SJSA1 (cell line): Measurements from ENCODE around the gene CYP27C1. TPM values are rescaled to one million over a fixed set of nuclear protein-coding genes. Genes with fewer than 3 reads are reported as not detected.
A peak's percentile ranks its signal among the peaks of the same experiment; 100 is the strongest.

Source experiments
- DNase-seq, 2 experiments: peaks; one replicate each; pipeline ENCODE4 v3.0.0-alpha.2; 2015 to 2020; ENCODE audit warnings: low spot score in 2 of 2, low read depth in 1 of 2
- H3K27ac ChIP-seq: fragments of 250-450 bp; sonication (Bioruptor Pico); 2 replicates; pipeline ENCODE4 v1.5.1; 2020; ENCODE audit warnings: mild to moderate bottlenecking, moderate library complexity
- H3K27me3 ChIP-seq: fragments of 250-450 bp; sonication (Bioruptor Pico); replicated peaks from 2 replicates; pipeline ENCODE4 v1.5.1; 2020; ENCODE audit warnings: mild to moderate bottlenecking, moderate library complexity
- H3K36me3 ChIP-seq: fragments of 250-450 bp; sonication (Bioruptor Pico); 2 replicates; pipeline ENCODE4 v1.5.1; 2020; ENCODE audit warnings: mild to moderate bottlenecking
- H3K4me1 ChIP-seq: fragments of 250-450 bp; sonication (Bioruptor Pico); replicated peaks from 2 replicates; pipeline ENCODE4 v1.6.1; 2021; ENCODE audit warnings: mild to moderate bottlenecking
- H3K4me3 ChIP-seq: fragments of 250-450 bp; sonication (Bioruptor Pico); 2 replicates; pipeline ENCODE4 v1.5.1; 2020; ENCODE audit warnings: mild to moderate bottlenecking
- H3K9me3 ChIP-seq: fragments of 250-450 bp; sonication (Bioruptor Pico); replicated peaks from 2 replicates; pipeline ENCODE4 v1.5.1; 2020; ENCODE audit warnings: mild to moderate bottlenecking
- total RNA-seq: library from RNA; depleted of rRNA; stranded (reverse); fragments of >200 nt; shearing (Covaris generic); gene quantifications from 2 replicates; pipeline ENCODE4 v1.2.3, GENCODE V29; 2014

CYP27C1 gene
- total RNA-seq, 1 experiment from 2014 or later, result 0.63 TPM

DNA sequence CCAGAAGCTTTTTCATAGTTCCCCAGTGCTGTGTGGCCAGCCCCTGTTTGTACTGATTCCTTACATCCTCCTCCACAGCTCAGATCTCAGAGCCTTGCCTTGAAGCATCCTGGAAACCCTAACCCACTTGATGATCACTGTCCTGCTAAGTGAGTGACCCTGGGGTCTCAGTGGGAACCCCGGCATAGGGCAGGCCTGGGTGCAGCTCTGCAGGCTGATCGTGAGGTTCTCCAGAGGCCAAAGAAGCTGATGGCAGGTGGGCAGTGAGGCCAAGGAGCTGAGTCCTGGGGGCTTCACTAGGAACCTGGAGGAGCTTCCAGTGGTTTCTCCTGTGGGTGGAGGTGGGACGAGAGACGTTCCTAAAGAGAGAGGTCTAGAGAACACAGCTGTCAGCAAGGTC lies 65.7 kb downstream of the CYP27C1 start:
- Histone ChIP-seq H3K4me1 (peaks cover 37% of the 10 kb centered on the region), H3K4me3 (no peak overlapping the region), H3K27me3 (no peaks in the 10 kb centered on the region), H3K27ac (0 out of 2 replicates have a peak overlapping the region, but pooled peaks have one; percentile 45), H3K36me3 (no peaks in the 10 kb centered on the region), H3K9me3 (0 out of 2 replicates have a peak, but pooled peaks cover 3% of the 10 kb centered on the region)
- DNase-seq, result no peak

DNA sequence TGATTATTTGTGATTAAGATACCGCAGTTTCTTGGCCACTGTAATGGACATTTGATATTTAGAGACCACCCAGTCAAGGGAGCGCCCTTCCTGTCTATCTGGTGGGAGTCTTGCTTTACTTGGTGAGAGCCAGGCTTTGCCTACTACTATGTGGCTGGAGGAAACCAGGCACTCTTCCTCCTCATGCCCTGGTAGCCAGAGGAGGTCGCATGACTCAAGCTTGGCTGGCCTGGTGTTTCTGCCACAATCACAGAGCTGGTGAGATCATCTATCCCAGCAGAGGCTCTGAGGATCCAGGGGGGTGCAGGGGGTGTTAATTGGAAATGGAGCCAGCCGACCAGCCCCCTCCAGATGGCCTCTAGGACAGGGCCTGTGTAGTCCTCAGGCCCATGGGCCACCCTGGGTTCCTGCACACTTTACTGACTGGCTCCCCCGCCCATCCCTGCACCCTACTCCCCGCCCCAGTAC lies 66.4 kb downstream of the CYP27C1 start:
- Histone ChIP-seq H3K27me3 (no peaks in the 10 kb centered on the region), H3K36me3 (no peaks in the 10 kb centered on the region), H3K27ac (peak overlapping the region; percentile 45), H3K9me3 (0 out of 2 replicates have a peak, but pooled peaks cover 3% of the 10 kb centered on the region), H3K4me3 (no peak overlapping the region), H3K4me1 (peaks cover 41% of the 10 kb centered on the region)
- peak; percentile 74 to 85 for DNase-seq

DNA sequence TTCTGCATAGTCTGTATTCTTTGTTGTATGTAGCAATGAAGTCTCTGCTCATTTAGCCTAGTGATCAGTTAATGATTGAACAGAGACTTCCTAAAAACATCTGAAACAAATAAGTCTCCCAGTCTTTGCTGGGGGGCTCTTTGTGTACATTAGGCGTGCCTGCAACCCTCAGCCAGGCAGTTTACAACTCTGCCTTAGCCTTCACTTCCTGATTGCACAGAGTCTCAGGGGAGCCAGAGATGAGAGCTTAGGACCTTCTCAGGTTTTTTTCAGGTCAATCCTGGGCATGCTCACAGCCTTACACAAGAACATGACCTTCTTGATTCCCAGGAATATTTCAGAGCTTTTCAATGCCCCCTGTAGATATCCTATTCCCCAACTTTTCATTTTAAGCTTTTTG lies 69.1 kb downstream of the CYP27C1 start:
- peaks cover 46% of the 10 kb centered on the region for H3K4me1 ChIP-seq

DNA sequence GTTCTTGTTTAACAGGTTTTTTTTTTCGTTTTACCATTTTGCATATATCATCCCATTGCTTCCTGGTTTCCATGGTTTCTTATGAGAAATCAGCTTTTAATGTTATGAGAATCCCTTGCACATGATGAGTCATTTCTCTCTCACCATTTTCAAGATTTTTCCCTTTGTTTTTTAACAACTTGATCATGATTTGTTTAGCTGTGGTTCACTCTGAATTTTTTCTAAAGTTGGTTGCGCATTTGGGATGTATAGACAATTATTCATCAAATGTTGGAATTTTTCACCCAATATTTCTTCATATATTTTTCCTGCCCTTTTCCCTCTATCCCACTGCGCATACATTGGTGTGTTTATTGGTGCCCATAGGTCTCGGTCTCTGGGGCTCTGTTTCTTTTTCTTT lies 70.7 kb downstream of the CYP27C1 start:
- no peaks in the 10 kb centered on the region for H3K27me3 ChIP-seq
- peaks cover 51% of the 10 kb centered on the region for H3K4me1 ChIP-seq
- peak overlapping the region; percentile 80 for H3K27ac ChIP-seq
- no peak overlapping the region for H3K4me3 ChIP-seq
- peak in 1 of 2 experiments; percentile 87 for DNase-seq
- H3K36me3 ChIP-seq, result no peaks in the 10 kb centered on the region
- H3K9me3 ChIP-seq, result 0 out of 2 replicates have a peak, but pooled peaks cover 3% of the 10 kb centered on the region

More for the DNA sequence above, 69.1 kb downstream of the CYP27C1 start:
- no peak overlapping the region for H3K4me3 ChIP-seq
- no peaks in the 10 kb centered on the region for H3K27me3 ChIP-seq
- no peak for DNase-seq
- H3K9me3 ChIP-seq, result 0 out of 2 replicates have a peak, but pooled peaks cover 3% of the 10 kb centered on the region
- no peaks in the 10 kb centered on the region for H3K36me3 ChIP-seq
- H3K27ac ChIP-seq, result no peak overlapping the region

DNA sequence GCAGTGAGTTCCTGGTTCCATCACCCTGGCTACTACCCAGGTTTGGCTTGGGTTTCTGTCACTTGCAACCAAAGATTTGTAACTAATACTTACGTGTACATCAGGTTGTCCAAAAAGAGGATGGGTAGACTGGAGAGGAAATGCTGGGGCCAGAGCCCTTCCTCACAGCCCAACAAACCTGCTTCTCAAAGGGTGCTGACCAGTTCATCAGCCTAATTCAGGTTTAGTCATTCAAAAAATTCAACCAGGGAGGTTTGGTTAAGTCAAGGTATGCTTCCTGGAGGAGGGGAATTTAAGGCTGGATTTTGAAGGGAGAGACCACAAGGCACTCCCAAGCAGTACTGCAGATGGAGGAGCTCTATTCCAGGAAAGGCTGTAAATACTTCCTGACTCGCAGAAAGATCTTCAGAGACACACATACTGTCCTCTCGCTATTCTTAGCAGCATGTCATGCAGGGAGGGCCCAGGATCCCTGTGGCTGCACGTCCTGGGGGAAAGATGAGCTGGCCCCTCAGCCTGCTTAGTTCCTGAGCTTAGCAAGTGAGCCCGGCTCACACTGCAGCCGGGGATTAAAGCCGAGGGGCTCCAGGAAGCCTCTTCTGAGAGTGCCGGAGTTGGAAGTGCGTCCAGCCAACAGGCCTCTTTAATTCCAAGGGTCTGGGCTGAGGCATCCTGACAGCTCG lies 73.1 kb downstream of the CYP27C1 start:
- Histone ChIP-seq H3K27me3 (no peaks in the 10 kb centered on the region), H3K9me3 (0 out of 2 replicates have a peak, but pooled peaks cover 3% of the 10 kb centered on the region), H3K27ac (no peak overlapping the region), H3K4me3 (no peak overlapping the region), H3K4me1 (peaks cover 39% of the 10 kb centered on the region), H3K36me3 (no peaks in the 10 kb centered on the region)
- no peak for DNase-seq

DNA sequence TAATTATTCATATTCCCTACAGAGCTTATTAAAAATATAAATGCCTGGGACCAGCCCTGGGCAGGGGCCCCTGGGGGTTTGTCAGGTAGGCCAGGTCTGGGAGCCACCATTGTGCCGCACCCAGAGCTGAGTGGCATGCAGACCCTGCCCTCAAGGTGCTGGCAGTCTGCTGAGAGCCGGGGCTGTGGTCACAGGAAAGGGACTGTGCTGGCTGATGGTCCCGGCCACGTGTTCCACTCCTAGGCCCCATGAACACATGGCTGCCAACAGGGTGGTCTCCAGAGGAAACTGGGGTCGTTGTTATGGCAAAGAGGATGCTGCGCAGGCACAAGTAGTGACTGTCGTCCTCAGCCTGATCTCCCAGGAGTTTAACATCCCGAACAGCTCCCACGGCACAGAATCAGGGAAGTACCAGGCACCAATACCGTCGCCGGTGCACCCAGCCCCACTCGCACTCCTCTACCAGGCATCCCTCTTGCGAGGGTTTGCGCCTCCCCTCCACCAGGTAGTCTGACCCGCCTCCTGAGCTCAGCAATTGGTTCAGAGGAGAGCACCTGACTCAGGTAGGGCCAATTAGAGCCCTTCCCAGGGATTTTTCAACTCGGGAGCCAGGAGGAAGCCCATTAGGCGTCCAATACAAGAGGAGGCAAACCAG lies 73.9 kb downstream of the CYP27C1 start:
- Histone ChIP-seq H3K9me3 (no peaks in the 10 kb centered on the region), H3K4me3 (no peak overlapping the region), H3K27ac (no peak overlapping the region), H3K36me3 (no peaks in the 10 kb centered on the region), H3K27me3 (no peaks in the 10 kb centered on the region), H3K4me1 (peaks cover 39% of the 10 kb centered on the region)
- no peak for DNase-seq

DNA sequence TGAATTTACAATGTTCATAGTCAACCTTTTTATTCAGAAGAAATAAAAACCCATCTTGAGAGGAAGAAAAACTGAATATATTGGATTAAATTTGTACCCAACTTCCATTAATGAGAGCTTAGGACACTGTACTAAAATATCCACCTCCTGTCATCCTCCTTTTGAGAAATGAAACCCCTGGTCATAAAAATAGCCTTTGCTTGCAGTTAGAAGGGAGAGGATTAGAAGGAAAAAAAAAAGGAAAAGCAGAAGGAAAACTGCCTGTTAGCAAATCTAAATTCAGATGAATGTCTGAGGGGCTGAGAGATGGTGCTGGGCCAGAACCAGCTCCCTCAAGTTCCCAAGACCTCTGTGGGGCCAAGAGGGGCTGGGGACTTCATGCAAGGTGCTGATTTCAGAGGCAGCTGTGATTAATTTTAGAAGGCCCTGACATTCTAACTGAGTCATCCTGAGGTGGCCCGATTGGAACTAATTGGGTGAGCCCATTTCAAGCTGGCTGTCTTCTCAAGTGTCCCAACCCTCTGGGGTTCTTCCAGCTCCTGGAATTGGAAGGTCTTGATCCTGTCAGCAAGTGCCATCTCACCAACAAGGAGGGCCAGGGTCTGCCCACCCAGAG lies 74.7 kb downstream of the CYP27C1 start:
- peaks cover 39% of the 10 kb centered on the region for H3K4me1 ChIP-seq
- H3K9me3 ChIP-seq, result no peaks in the 10 kb centered on the region
- no peak overlapping the region for H3K27ac ChIP-seq
- H3K36me3 ChIP-seq, result no peaks in the 10 kb centered on the region
- no peak overlapping the region for H3K4me3 ChIP-seq
- H3K27me3 ChIP-seq, result no peaks in the 10 kb centered on the region
- DNase-seq, result no peak

DNA sequence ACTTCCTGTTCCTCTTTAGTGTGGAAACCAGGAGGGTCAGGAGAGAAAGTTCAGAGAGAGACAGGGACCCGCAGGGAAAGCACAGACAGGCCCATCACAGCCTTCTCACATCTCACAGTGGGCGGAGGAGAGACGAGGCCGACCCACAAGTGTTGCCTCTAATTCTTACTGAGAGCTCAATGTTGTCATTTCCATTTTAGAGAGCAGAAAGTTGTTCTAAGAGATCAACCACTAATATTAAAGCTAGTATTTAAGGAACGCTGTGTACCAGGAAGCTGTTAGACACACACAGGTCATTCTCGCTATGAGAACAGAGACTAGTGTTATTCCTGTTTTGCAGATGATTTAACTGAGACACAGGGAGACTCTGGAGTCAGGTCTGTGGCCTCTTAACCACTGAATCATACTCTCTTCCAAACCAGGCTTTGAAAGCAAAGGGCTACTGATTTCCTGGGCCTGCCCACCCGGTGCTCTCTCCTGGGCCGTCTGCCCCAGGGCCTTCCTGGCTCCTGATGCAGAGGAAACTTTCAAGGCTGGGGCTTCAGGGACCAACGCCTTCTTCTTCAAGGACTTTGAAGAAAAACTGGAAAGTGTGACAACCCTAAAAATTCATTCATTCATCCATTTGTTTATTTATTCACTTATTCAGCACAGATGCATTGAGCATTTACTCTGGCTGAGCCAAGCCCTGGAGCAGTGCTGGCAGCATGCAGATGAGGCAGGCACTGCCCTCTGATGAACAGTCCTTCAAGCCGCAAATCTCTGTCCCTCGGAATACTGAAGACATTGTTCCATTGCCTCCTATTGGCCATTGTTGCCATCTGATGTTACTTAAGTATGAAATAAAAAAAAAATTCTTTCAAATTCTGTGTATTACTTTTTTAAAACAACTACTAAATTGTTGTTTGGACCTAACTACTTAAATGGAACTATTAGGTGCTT lies 76.0 kb downstream of the CYP27C1 start:
- Histone ChIP-seq H3K4me3 (no peak overlapping the region), H3K9me3 (0 out of 2 replicates have a peak, but pooled peaks cover 1% of the 10 kb centered on the region), H3K27ac (no peak overlapping the region), H3K27me3 (no peaks in the 10 kb centered on the region), H3K36me3 (no peaks in the 10 kb centered on the region), H3K4me1 (peaks cover 31% of the 10 kb centered on the region)
- peak in 1 of 2 experiments; percentile 15 for DNase-seq

DNA sequence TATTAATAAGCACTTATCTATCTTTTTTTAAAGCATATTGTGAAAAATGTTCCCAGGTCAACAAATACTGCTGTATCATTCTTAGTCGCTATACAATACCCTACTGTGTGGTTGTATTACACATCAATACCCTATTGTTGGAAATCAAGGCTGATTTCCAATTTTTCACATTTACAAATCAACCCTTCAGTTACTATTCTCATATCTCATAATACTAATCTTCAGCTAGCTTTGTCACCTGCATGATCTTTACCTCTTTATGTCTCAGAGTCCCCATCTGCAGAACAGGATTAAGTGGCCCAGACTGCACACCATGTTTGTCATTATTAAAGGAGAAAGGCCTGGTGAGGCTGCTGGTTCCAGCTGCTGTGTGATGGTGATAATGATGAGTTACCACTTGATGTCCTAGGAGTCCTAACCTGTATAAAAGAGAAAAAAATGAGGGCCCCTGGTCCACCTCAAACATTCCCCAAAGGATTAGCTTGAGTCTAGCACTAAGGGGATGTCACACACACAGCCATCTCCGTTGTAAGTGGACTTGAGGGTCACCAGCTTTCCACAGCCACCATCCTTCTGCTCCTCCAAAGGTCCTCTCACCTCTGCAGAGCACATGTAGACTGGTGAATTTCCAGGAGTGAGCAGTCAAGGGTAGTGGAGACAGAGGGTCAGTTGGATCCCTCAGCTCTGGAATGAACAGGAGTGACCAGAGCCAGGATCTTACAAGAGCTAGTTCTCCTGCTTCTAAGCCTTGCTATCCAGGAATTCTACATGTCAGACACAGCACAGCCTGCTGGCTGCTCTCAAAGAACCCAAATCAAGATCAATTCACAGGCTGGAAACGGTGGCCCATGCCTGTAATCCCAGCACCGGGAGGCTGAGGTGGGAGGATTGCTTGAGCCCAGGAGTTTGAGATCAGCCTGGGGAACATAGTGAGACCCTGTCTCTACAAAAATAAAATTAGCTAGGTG lies 77.2 kb downstream of the CYP27C1 start:
- Histone ChIP-seq H3K4me1 (peaks cover 28% of the 10 kb centered on the region), H3K36me3 (no peaks in the 10 kb centered on the region), H3K27ac (no peak overlapping the region), H3K9me3 (0 out of 2 replicates have a peak, but pooled peaks cover 5% of the 10 kb centered on the region), H3K27me3 (no peaks in the 10 kb centered on the region), H3K4me3 (no peak overlapping the region)
- no peak for DNase-seq

DNA sequence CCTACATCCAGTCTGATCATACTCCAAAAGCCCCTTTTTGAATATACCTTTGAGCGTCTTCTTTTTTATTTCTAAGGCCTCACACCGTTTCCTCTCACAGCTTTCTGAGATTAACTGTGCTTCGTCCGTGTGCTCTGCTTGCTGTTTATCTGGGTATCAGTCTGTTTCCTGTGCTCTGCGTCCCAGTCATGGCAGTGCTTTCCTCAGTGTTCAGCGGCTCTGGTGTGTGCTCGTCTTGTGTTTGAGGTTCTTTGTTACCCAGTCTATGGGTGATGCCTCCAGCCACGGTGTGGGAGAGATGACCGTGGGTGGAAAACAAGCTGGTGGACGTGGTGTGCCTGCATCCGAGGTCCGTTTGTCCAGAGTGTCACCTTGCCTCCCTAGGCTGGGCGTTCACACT lies 79.6 kb downstream of the CYP27C1 start:
- no peak overlapping the region for H3K27ac ChIP-seq
- H3K27me3 ChIP-seq, result no peaks in the 10 kb centered on the region
- H3K36me3 ChIP-seq, result no peaks in the 10 kb centered on the region
- peaks cover 9% of the 10 kb centered on the region for H3K4me1 ChIP-seq
- 0 out of 2 replicates have a peak, but pooled peaks cover 5% of the 10 kb centered on the region for H3K9me3 ChIP-seq
- H3K4me3 ChIP-seq, result no peak overlapping the region
- DNase-seq, result no peak

DNA sequence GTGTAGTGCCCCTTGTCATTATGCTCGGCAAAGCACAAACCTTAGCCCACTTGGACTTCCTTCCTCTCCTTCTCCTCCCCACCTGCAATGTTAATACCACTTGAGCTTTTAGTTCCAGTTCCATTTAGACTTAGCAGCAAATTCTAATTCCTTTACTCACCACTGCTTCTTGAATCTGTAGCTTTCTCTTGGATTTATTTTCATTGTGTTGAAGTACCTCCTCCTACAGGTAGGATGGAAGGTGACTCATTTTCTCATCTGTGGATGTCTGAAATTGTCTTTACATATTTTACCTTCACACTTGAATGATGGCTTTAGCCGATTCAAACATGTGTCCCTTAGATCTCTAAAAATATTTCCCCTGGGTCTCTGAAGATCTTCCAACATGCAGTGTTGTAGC lies 80.3 kb downstream of the CYP27C1 start:
- Histone ChIP-seq H3K36me3 (no peaks in the 10 kb centered on the region), H3K4me1 (peaks cover 7% of the 10 kb centered on the region), H3K27me3 (no peaks in the 10 kb centered on the region), H3K4me3 (no peak overlapping the region), H3K27ac (no peak overlapping the region), H3K9me3 (0 out of 2 replicates have a peak, but pooled peaks cover 5% of the 10 kb centered on the region)
- DNase-seq, result no peak

DNA sequence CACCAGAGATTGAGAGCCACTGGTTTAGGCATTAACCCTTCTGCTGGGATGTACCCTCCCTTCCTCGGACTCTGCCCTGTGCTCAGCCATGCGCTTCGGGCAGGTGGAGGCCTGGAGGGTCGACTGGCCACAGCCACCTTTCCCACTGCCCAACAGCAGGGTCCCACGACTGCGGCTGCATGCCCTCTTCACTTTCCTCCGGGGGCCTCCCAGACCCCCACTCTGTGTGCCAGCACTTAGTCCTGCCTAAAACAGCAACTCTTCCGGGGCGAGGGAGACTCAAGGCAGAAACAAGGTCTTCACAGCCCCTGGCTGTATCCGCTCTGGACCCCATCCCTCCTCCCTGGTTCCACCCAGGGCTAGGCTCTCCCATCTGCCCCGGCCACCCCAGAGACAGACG lies 81.8 kb downstream of the CYP27C1 start:
- DNase-seq, result peak in 1 of 2 experiments; percentile 40
- Histone ChIP-seq H3K27ac (no peak overlapping the region), H3K9me3 (0 out of 2 replicates have a peak, but pooled peaks cover 5% of the 10 kb centered on the region), H3K36me3 (no peaks in the 10 kb centered on the region), H3K4me3 (no peak overlapping the region), H3K27me3 (no peaks in the 10 kb centered on the region), H3K4me1 (no peaks in the 10 kb centered on the region)
